HFF-Myc (cell line): ENCODE data around the gene MAN2C1.
A peak's percentile ranks its signal among the peaks of the same experiment; 100 is the strongest.

Source experiments
- DNase-seq: peaks from one replicate; pipeline ENCODE4 v3.0.0-alpha.2; 2011; ENCODE audit warnings: low read depth; ENCODE audit errors: extremely low read depth
- H3K4me3 ChIP-seq: replicated peaks from 2 replicates; pipeline ENCODE4 v1.5.1; 2011; ENCODE audit warnings: low read depth, mild to moderate bottlenecking, control low read depth, low read length
- TF ChIP-seq, protein P1 (sequence below): IDR thresholded peaks from 2 replicates; pipeline ENCODE4 v1.5.1; 2012; ENCODE audit warnings: mild to moderate bottlenecking, low read depth, low read length, control low read depth; ENCODE audit errors: missing control alignments

Gene MAN2C1

DNA sequence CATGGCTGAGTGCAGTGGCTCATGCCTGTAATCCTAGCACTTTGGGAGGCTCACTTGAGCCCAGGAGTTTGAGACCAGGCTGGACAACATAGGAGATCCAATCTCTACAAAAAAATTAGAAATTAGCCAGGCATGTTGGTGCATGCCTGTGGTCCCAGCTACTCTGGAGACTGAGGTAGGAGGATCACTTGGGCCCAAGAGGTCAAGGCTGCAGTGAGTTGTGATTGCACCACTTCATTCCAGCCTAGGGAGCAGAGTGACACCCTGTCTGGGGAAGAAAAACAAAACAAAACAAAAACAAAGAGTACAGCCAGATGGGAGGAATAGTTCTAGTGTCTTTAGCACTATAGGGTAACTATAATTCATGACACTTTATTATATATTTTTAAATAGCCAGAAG, 58.7 kb downstream of the MAN2C1 start:
- H3K4me3 ChIP-seq = no peak overlapping the region
- no peak for DNase-seq
- TF ChIP-seq, protein P1, sequence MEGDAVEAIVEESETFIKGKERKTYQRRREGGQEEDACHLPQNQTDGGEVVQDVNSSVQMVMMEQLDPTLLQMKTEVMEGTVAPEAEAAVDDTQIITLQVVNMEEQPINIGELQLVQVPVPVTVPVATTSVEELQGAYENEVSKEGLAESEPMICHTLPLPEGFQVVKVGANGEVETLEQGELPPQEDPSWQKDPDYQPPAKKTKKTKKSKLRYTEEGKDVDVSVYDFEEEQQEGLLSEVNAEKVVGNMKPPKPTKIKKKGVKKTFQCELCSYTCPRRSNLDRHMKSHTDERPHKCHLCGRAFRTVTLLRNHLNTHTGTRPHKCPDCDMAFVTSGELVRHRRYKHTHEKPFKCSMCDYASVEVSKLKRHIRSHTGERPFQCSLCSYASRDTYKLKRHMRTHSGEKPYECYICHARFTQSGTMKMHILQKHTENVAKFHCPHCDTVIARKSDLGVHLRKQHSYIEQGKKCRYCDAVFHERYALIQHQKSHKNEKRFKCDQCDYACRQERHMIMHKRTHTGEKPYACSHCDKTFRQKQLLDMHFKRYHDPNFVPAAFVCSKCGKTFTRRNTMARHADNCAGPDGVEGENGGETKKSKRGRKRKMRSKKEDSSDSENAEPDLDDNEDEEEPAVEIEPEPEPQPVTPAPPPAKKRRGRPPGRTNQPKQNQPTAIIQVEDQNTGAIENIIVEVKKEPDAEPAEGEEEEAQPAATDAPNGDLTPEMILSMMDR = no peak

DNA sequence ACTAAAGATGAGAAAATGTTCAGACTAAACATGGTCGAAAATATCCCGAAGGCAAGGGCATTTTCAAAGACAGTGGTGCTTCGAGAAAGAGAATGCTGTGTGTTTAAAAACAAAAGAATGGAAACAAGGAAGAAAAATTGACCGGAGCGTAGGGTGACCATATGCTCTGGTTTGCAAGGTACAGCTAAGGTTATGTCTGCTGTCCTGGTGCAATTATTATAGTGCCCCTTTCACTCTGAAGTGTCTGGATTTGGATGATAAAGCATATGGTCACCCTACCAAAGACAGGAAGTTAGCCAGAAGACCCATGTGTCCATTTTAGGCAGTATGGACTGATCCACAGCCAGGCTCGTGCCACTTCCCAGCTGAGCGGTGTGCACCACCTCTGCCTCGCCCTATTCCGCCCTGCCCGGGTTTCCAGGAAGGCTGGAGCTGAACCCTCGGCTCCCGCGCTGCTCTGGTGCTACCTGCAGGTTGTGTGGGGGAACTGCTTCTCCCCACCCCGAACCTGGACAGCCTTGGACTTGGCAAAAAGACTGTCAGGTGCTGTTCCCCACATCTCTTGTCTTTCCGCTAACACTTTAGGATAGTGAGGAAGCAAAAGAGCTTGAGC, 60.5 kb downstream of the MAN2C1 start:
- no peak overlapping the region for H3K4me3 ChIP-seq
- TF ChIP-seq, protein P1 = peak; percentile 65
- DNase-seq = peak; percentile 12

DNA sequence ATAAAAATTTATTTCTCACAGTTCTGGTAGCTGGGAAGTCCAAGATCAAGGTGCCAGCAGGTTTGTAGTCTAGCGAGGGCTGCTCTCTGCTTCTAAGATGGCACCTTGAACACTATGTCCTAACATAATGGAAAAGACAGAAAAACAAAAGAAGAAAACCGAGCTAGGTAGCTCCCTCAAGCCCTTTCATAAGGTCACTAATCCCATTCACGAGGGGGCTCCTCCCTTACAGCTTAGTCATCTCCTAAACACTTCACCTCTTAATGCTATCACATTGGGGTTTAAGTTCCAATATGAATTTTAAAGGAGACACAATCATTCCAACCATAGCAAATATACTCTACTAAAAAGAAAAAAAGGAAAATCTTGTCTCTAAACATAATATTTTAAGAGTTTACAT, 62.2 kb downstream of the MAN2C1 start:
- TF ChIP-seq, protein P1 = no peak
- no peak overlapping the region for H3K4me3 ChIP-seq
- no peak for DNase-seq
